Measurements from ENCODE around the gene ETV7.
A peak's percentile ranks its signal among the peaks of the same experiment; 100 is the strongest.
"Not testable (repeated sequence)": the region's sequence is repeated elsewhere in the genome, so short reads cannot be mapped to it uniquely, and the experiment has no call there.

Gene ETV7

DNA sequence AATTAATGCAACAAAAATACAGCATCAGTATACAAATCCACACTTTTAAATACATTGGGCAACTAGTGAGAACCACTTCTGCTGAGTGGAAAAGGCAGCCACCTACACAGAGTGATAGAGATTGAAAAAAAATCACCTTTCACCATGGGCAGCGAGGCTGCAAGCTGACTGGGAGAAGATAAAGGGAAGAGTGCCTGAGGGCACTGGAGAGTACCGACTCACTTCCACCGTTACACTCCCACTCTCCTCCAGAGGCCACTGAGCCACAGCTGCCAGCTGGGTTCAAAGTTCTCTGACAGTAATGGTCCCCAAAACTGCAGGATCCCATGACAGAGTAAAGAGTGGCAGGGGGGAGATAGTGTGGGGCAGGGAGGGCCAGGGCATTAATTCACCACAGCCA lies 31.1 kb upstream of the ETV7 start:
- TF ChIP-seq, protein P1, sequence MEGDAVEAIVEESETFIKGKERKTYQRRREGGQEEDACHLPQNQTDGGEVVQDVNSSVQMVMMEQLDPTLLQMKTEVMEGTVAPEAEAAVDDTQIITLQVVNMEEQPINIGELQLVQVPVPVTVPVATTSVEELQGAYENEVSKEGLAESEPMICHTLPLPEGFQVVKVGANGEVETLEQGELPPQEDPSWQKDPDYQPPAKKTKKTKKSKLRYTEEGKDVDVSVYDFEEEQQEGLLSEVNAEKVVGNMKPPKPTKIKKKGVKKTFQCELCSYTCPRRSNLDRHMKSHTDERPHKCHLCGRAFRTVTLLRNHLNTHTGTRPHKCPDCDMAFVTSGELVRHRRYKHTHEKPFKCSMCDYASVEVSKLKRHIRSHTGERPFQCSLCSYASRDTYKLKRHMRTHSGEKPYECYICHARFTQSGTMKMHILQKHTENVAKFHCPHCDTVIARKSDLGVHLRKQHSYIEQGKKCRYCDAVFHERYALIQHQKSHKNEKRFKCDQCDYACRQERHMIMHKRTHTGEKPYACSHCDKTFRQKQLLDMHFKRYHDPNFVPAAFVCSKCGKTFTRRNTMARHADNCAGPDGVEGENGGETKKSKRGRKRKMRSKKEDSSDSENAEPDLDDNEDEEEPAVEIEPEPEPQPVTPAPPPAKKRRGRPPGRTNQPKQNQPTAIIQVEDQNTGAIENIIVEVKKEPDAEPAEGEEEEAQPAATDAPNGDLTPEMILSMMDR (IDR thresholded peaks at IDR 0.05; ENCODE audit: poor library complexity, severe bottlenecking): no peak
- H3K4me3 ChIP-seq (ENCODE audit: severe bottlenecking): no peak overlapping the region
- no peaks in the 10 kb centered on the region for H3K27me3 ChIP-seq (ENCODE audit: insufficient read depth, poor library complexity, severe bottlenecking)
- peak overlapping the region; percentile 46 for H3K27ac ChIP-seq (ENCODE audit: poor library complexity, severe bottlenecking)
- H3K9me3 ChIP-seq (ENCODE audit: severe bottlenecking): no peaks in the 10 kb centered on the region
- peaks cover 21% of the 10 kb centered on the region for H3K4me1 ChIP-seq (ENCODE audit: insufficient read depth, poor library complexity, severe bottlenecking)
- no peak for ATAC-seq (ENCODE audit: low read depth)
- no peak for DNase-seq (ENCODE audit: low spot score)
- no peaks in the 10 kb centered on the region for H3K36me3 ChIP-seq (ENCODE audit: low read depth)

DNA sequence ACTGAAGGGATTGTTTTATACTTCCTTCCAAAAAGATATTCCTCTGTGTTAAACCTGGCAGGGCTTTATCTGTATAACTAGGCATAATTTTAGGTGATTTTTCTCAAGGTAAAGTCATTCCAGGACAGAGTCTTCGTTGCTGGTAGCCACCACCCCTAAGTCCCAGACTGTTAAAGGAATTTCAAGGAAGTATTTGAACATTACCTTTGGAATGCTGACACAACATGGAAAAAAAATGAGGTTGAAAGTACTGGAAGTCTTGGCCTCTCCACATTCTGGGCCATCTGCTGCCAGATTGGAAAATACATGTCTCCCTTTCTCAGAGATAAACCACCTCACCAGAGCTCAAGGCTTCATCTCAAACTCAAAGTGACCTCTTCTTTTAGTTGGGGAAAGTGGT lies 27.0 kb upstream of the ETV7 start:
- ATAC-seq (ENCODE audit: low read depth) (no peak), DNase-seq (ENCODE audit: low spot score) (no peak)
- H3K27me3 ChIP-seq (ENCODE audit: insufficient read depth, poor library complexity, severe bottlenecking): no peaks in the 10 kb centered on the region
- H3K36me3 ChIP-seq (ENCODE audit: low read depth): no peaks in the 10 kb centered on the region
- TF ChIP-seq, protein P1 (IDR thresholded peaks at IDR 0.05; ENCODE audit: poor library complexity, severe bottlenecking): no peak
- no peak overlapping the region for H3K27ac ChIP-seq (ENCODE audit: poor library complexity, severe bottlenecking)
- H3K4me3 ChIP-seq (ENCODE audit: severe bottlenecking): no peak overlapping the region
- H3K4me1 ChIP-seq (ENCODE audit: insufficient read depth, poor library complexity, severe bottlenecking): peaks cover 11% of the 10 kb centered on the region
- H3K9me3 ChIP-seq (ENCODE audit: severe bottlenecking): no peaks in the 10 kb centered on the region

DNA sequence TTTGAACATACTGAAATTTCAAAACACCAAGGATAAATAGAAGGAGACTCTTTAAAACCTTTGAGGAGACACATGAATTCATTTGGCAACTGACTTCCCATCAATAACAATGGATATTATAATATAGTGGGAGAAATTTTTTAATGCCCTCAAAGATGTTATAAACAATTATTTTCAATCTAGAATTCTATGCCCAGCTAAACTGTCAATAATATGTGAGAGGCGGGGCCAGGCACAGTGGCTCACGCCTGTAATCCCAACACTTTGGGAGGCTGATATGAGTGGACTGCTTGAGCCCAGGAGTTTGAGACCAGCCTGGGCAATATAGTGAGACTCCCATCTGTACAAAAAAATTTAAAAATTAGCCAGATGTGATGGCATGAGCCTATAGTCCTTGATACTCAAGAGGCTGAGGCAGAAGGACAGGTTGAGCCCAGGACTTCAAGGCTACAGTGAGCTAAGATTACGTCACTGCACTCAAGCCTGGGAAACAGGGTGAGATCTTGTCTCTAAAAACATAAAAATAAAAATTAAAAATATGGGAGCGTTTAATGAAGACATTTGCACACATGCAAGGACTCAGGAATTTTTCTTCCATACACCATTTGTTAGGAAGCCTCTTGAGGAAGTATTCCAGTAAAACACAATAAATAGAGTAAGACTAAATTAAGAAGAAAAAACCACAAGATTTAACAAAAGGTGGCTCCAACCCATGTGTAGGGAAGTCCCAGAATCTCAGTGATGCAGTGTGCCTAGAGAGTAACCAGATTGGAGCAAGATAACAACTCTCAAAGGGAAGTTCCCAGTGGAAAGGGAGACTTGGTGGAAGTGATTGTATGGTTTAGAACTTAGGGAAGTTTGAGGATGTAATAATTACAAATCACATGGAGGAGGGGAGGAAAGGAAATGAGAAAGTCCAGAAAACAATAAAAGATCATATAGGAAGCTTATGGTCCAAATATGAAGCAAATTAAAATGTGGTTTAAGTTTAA lies 26.3 kb upstream of the ETV7 start:
- Histone ChIP-seq H3K27ac (ENCODE audit: poor library complexity, severe bottlenecking) (no peak overlapping the region), H3K36me3 (ENCODE audit: low read depth) (no peaks in the 10 kb centered on the region), H3K27me3 (ENCODE audit: insufficient read depth, poor library complexity, severe bottlenecking) (no peaks in the 10 kb centered on the region), H3K4me3 (ENCODE audit: severe bottlenecking) (no peak overlapping the region), H3K4me1 (ENCODE audit: insufficient read depth, poor library complexity, severe bottlenecking) (peaks cover 4% of the 10 kb centered on the region), H3K9me3 (ENCODE audit: severe bottlenecking) (no peaks in the 10 kb centered on the region)
- TF ChIP-seq, protein P1 (IDR thresholded peaks at IDR 0.05; ENCODE audit: poor library complexity, severe bottlenecking): no peak
- ATAC-seq (ENCODE audit: low read depth): no peak
- no peak for DNase-seq (ENCODE audit: low spot score)

DNA sequence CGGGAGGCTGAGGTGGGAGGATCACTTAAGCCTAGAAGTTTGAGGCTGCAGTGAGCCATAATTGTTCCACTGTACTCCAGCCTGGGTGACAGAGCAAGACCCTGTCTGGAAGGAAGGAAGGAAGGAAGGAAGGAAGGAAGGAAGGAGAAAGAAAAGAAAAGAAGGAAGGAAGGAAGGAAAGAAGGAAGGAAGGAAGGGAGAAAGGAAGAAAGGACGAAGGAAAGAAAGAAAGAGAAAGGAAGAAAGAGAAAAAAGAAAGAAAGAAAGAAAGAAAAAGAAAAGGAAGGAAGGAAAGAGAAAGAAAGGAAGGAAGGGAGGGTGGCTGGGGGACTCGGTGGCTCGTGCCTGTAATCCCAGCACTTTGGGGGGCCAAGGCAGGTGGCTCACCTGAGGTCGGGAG lies 22.2 kb upstream of the ETV7 start:
- not testable (repeated sequence) for DNase-seq (ENCODE audit: low spot score)

DNA sequence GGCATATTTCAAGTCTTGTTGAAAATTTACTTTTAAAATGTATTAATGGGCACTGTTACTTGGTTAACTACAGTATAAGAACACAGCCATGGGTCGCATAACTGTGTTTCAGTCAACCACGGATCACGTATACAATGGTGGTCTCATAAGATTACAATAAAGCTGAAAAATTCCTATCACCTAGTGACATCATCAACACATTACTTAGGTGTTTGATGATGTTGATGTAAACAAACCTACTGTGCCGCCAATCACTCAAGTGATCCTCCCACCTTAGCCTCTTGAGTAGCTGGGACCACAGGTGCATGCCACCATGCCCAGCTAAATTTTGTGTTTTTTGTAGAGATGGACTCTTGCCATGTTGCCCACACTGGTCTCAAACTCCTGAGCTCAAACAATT lies 16.7 kb upstream of the ETV7 start:
- ATAC-seq (ENCODE audit: low read depth): no peak
- Histone ChIP-seq H3K36me3 (ENCODE audit: low read depth) (no peaks in the 10 kb centered on the region), H3K27ac (ENCODE audit: poor library complexity, severe bottlenecking) (no peak overlapping the region), H3K27me3 (ENCODE audit: insufficient read depth, poor library complexity, severe bottlenecking) (no peaks in the 10 kb centered on the region), H3K4me3 (ENCODE audit: severe bottlenecking) (no peak overlapping the region), H3K4me1 (ENCODE audit: insufficient read depth, poor library complexity, severe bottlenecking) (no peaks in the 10 kb centered on the region), H3K9me3 (ENCODE audit: severe bottlenecking) (no peaks in the 10 kb centered on the region)
- no peak for DNase-seq (ENCODE audit: low spot score)
- TF ChIP-seq, protein P1 (IDR thresholded peaks at IDR 0.05; ENCODE audit: poor library complexity, severe bottlenecking): no peak

More for the DNA sequence above, 22.2 kb upstream of the ETV7 start:
- H3K36me3 ChIP-seq (ENCODE audit: low read depth); H3K27me3 ChIP-seq (ENCODE audit: insufficient read depth, poor library complexity, severe bottlenecking); ATAC-seq (ENCODE audit: low read depth); H3K4me3 ChIP-seq (ENCODE audit: severe bottlenecking); H3K4me1 ChIP-seq (ENCODE audit: insufficient read depth, poor library complexity, severe bottlenecking); H3K9me3 ChIP-seq (ENCODE audit: severe bottlenecking); H3K27ac ChIP-seq (ENCODE audit: poor library complexity, severe bottlenecking): not testable (repeated sequence)
